C4-2B (cell line): Measurements from ENCODE around the gene SEMA4B.

Source experiments
- H3K27ac ChIP-seq: fragments of 450-650 bp; 2 replicates; pipeline ENCODE4 v1.5.1; 2017
- CTCF ChIP-seq: fragments of 450-650 bp; conservative IDR thresholded peaks from 2 replicates; pipeline ENCODE4 v1.5.1; 2017; ENCODE audit warnings: mild to moderate bottlenecking
- ZFX ChIP-seq: fragments of 450-650 bp; IDR thresholded peaks from 2 replicates; pipeline ENCODE4 v1.6.1; 2017

SEMA4B gene

GRCh38 chr15:90240856-90241255 lies 39.7 kb downstream of the SEMA4B start:
- TF ChIP-seq ZFX (no peak), CTCF (no peak)
- H3K27ac ChIP-seq = no peak overlapping the region

- no peak for TF ChIP-seq CTCF
- TF ChIP-seq ZFX = no peak
- no peak overlapping the region for H3K27ac ChIP-seq
Observed at GRCh38 chr15:90241343-90242192, 40.4 kb downstream of the SEMA4B start.

GRCh38 chr15:90243943-90244639 lies 43.0 kb downstream of the SEMA4B start:
- no peak overlapping the region for H3K27ac ChIP-seq
- TF ChIP-seq CTCF = no peak
- TF ChIP-seq ZFX = no peak

GRCh38 chr15:90248789-90249202 lies 47.7 kb downstream of the SEMA4B start:
- TF ChIP-seq ZFX = no peak
- TF ChIP-seq CTCF = no peak
- no peak overlapping the region; the same call in 1 of the 2 replicates for H3K27ac ChIP-seq

- H3K27ac ChIP-seq = peak within 1 kb of the TSS; percentile 11; the same call in 1 of the 2 replicates
- TF ChIP-seq CTCF (no peak), ZFX (no peak)
Observed at GRCh38 chr15:90249203-90249863, 48.2 kb downstream of the SEMA4B start, which contains the start of gene TTLL13. Gene TTLL13 (plus strand): TSS chr15:90249556. CDS start chr15:90250631, 1,075 bp downstream.

GRCh38 chr15:90257776-90258175 lies 56.6 kb downstream of the SEMA4B start:
- TF ChIP-seq ZFX (no peak), CTCF (no peak)
- H3K27ac ChIP-seq = no peak overlapping the region
